Prostate gland (tissue), 2 donors: Measurements from ENCODE around the gene NCAM1. TPM values are rescaled to one million over a fixed set of nuclear protein-coding genes. Genes with fewer than 3 reads are reported as not detected.

Source experiments
- DNase-seq: peaks from one replicate; pipeline ENCODE4 v3.0.0-alpha.2; 2019; ENCODE audit warnings: low spot score
- H3K27ac ChIP-seq, 2 donors: fragments of 200-600 bp; sonication (generic); 2 replicates each; pipeline ENCODE4 v1.5.1; 2017 to 2019
- H3K27me3 ChIP-seq: fragments of 200-600 bp; sonication (generic); replicated peaks from 2 replicates; pipeline ENCODE4 v1.5.1; 2019; ENCODE audit not compliant: insufficient read depth
- H3K36me3 ChIP-seq, 2 donors: fragments of 200-600 bp; sonication (generic); 1 replicate in 1 of 2; 2 replicates in 1 of 2; pipeline versions ENCODE4 v1.5.1 to v1.8.1; 2017 to 2019
- H3K4me1 ChIP-seq: fragments of 200-600 bp; sonication (generic); replicated peaks from 2 replicates; pipeline ENCODE4 v1.5.1; 2019
- H3K4me3 ChIP-seq, 2 donors: fragments of 200-600 bp; sonication (generic); 2 replicates each; pipeline ENCODE4 v1.5.1; 2017 to 2019
- H3K9me3 ChIP-seq: fragments of 200-600 bp; sonication (generic); 2 replicates; pipeline ENCODE4 v1.5.1; 2017
- POLR2A ChIP-seq: fragments of 450-650 bp; IDR thresholded peaks from one replicate; pipeline ENCODE4 v1.6.1; 2016; ENCODE audit warnings: antibody characterized with exemption, mild to moderate bottlenecking
- POLR2AphosphoS5 ChIP-seq: sonication (generic); formaldehyde crosslinking; IDR thresholded peaks from one replicate; pipeline ENCODE4 v1.6.1; 2017; ENCODE audit warnings: antibody characterized with exemption
- WGBS: methylation state at CpG from one replicate; pipeline ENCODE4 v1.1.5; 2018; 5-methylcytosine and 5-hydroxymethylcytosine counted together
- intact Hi-C: fragments of 100-400 bp; cut with DNase I; formaldehyde crosslinking; loops from one replicate; pipeline ENCODE4 v1.14.2; 2022
- total RNA-seq, 2 donors: library from RNA; depleted of rRNA; stranded (reverse); fragments of >200 nt; gene quantifications; one replicate each; pipeline ENCODE4 v1.1.0, GENCODE V29; 2016
- TF ChIP-seq, protein P1 (sequence below), 4 experiments: fragments of 200-600 bp in 2 of 4; fragments of 450-650 bp in 2 of 4; sonication (generic) in 2 of 4; IDR thresholded peaks; 1 replicate in 3 of 4; 2 replicates in 1 of 4; pipeline ENCODE4 v1.5.1; 2016 to 2019; ENCODE audit warnings: antibody characterized with exemption in 4 of 4, mild to moderate bottlenecking in 2 of 4, moderate library complexity in 2 of 4

NCAM1 gene
- total RNA-seq, 2 donors from 2014 or later, result 3.8 to 39.7 TPM

DNA sequence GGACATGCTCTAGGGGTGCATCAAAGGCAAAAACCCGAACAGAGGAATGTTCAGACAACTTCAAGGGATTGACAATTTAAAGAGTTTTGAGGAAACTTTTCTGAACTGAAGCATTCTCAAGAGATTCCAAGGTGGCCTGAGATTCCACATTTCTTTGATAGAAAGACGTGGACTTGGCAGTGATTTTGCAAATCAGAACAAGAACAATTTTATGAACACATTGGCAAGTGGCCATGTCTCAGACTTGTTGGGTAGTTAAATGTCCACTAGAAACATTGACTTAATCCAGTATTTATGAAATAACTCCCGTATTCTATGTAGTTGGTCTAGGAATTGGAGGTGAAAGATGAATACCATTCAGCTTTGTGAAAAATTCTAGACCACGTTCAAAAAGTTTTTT, 13.8 kb downstream of the NCAM1 start:
- no peaks in the 10 kb centered on the region for H3K27me3 ChIP-seq
- no peak for DNase-seq
- no peaks in the 10 kb centered on the region for H3K36me3 ChIP-seq
- no peak overlapping the region for H3K27ac ChIP-seq
- H3K4me3 ChIP-seq, result no peak overlapping the region
- no peaks in the 10 kb centered on the region for H3K9me3 ChIP-seq
- H3K4me1 ChIP-seq, result no peaks in the 10 kb centered on the region
- intact Hi-C loops, result no loop called here
- 50% methylated on average over 4 of the region's 4 CpGs for WGBS
- TF ChIP-seq POLR2A (no peak), POLR2AphosphoS5 (no peak)
- TF ChIP-seq, protein P1, sequence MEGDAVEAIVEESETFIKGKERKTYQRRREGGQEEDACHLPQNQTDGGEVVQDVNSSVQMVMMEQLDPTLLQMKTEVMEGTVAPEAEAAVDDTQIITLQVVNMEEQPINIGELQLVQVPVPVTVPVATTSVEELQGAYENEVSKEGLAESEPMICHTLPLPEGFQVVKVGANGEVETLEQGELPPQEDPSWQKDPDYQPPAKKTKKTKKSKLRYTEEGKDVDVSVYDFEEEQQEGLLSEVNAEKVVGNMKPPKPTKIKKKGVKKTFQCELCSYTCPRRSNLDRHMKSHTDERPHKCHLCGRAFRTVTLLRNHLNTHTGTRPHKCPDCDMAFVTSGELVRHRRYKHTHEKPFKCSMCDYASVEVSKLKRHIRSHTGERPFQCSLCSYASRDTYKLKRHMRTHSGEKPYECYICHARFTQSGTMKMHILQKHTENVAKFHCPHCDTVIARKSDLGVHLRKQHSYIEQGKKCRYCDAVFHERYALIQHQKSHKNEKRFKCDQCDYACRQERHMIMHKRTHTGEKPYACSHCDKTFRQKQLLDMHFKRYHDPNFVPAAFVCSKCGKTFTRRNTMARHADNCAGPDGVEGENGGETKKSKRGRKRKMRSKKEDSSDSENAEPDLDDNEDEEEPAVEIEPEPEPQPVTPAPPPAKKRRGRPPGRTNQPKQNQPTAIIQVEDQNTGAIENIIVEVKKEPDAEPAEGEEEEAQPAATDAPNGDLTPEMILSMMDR (IDR thresholded peaks at IDR 0.05), result no peak

DNA sequence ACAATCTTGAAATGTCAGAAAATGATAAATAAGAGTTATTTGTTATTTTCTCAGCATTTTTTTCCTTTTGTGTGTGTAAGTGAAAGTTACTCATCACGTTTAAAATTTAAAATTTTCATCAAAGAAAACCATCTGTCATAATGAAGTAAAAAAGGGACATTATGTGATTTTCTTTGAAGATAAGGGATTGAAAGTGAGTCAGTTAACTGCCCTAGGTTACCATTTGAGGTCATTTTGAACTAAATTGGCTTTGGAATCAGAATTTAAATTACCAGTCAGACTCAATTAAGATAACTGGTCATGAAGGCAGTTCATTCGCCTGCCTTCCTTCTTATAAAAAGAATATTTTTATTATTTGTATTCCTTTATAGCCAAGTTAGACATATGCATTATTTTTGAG, 14.3 kb downstream of the NCAM1 start:
- intact Hi-C loops, result no loop called here
- H3K4me1 ChIP-seq, result no peaks in the 10 kb centered on the region
- H3K4me3 ChIP-seq, result no peak overlapping the region
- DNase-seq, result no peak
- no peaks in the 10 kb centered on the region for H3K36me3 ChIP-seq
- H3K27ac ChIP-seq, result no peak overlapping the region
- H3K27me3 ChIP-seq, result no peaks in the 10 kb centered on the region
- TF ChIP-seq, protein P1 (IDR thresholded peaks at IDR 0.05), result no peak
- TF ChIP-seq POLR2AphosphoS5, result no peak
- no peaks in the 10 kb centered on the region for H3K9me3 ChIP-seq
- WGBS, result 79% methylated on average over 2 of the region's 2 CpGs

DNA sequence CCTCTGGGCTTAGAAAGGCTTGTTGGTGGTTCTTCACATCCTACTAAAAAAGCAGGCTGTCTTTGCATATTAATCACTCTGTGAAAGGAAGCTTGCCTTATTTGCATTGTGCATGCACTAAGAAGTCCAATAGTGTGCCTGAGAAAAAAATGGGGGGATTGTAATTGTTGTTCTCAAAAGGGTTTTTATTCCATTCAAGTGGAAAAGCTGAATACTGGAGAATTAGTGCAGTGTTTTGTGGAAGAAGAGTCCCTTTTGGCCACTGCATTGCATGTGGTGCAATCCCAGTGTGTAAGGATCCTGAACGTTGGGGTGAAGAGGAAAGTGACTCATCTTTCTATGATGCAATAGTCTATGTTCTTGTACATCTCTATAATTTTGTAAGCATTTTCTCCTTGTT, 16.5 kb downstream of the NCAM1 start:
- Histone ChIP-seq H3K27ac (no peak overlapping the region), H3K36me3 (no peaks in the 10 kb centered on the region)

DNA sequence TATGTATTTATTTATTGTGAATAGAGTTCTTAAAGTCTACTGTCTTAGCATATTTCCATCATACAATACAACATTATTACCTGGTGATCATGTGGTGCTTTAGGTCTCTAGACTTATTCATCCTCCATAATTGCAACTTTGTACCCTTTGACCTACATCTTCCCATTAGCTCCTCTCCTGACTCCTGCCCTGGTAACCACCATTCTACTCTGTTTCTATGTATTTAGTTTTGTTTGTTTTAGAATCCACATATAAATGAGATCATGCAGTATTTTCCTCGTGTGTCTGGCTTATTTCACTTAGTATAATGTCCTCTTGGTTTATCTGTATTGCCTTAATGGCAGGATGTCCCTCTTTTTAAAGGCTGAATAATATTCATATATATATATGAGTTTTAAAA, 22.7 kb downstream of the NCAM1 start:
- Histone ChIP-seq H3K36me3 (no peaks in the 10 kb centered on the region), H3K4me1 (no peaks in the 10 kb centered on the region), H3K27ac (no peak overlapping the region), H3K27me3 (no peaks in the 10 kb centered on the region), H3K9me3 (no peaks in the 10 kb centered on the region), H3K4me3 (no peak overlapping the region)
- WGBS, result 30% methylated on average over 1 of the region's 1 CpG
- intact Hi-C loops, result no loop called here
- no peak for DNase-seq
- TF ChIP-seq POLR2A, result no peak
- TF ChIP-seq, protein P1 (IDR thresholded peaks at IDR 0.05), result no peak
- no peak for TF ChIP-seq POLR2AphosphoS5

More for the DNA sequence above, 16.5 kb downstream of the NCAM1 start:
- no peak for DNase-seq
- 8% methylated on average over 1 of the region's 1 CpG for WGBS
- H3K27me3 ChIP-seq, result no peaks in the 10 kb centered on the region
- intact Hi-C loops, result no loop called here
- no peaks in the 10 kb centered on the region for H3K4me1 ChIP-seq
- TF ChIP-seq POLR2AphosphoS5, result no peak
- TF ChIP-seq POLR2A, result no peak
- TF ChIP-seq, protein P1 (IDR thresholded peaks at IDR 0.05), result no peak
- H3K9me3 ChIP-seq, result no peaks in the 10 kb centered on the region
- no peak overlapping the region for H3K4me3 ChIP-seq

DNA sequence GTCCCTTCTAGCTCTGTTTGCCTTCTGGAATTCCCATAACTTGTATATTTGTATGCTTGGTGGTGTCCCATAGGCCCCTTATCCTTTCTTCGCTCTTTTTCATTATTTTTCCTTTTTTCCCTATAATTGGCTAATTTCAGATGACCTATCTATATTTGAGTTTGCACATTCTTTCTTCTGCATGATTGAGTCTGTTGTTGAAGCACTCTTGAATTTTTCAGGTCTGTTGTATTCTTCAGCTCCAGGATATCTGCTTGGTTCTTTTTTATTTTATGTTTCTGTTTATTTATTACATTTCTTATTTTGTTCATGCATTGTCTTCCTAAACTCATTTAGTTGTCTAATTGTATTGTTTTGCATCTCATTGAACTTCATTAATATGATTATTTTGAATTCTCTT, 28.0 kb downstream of the NCAM1 start:
- intact Hi-C loops, result no loop called here
- WGBS, result 97% methylated on average over 1 of the region's 1 CpG
- Histone ChIP-seq H3K4me1 (no peaks in the 10 kb centered on the region), H3K36me3 (no peaks in the 10 kb centered on the region), H3K27me3 (no peaks in the 10 kb centered on the region), H3K27ac (no peak overlapping the region), H3K4me3 (no peak overlapping the region), H3K9me3 (no peaks in the 10 kb centered on the region)
- TF ChIP-seq, protein P1 (IDR thresholded peaks at IDR 0.05), result no peak
- no peak for TF ChIP-seq POLR2A
- no peak for TF ChIP-seq POLR2AphosphoS5
- DNase-seq, result no peak
